ENCODE results near the gene GAPDHS.

Gene GAPDHS

DNA sequence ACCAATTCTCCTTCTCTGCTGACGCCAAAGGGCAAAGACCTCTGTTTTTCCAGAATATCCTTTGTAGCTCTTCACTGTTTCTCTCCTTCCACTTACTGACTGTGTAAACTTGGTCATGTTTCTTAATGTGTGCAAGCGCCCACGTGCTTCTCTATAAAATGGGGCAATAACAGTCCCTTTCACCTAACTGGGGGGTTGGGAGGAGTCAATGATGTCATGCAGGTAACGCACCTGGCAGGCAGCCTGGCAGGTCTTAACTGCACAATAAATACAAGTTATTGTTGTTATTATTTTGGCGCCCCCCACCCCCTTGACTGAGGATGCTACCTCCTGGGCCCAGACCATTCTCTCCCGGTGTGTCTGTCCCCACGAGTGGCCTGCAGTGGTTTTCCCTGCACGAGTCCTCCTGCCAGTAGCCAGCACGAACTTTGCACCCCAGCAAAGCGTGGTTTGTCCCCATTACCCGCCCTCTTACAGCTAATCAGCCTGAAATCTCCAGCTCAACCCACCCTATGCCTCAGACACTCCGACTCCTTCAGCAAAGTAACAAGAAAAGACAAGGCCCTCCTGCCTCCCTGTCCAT, 10.4 kb upstream of the GAPDHS start:
- Histone ChIP-seq H3K27ac (no peak overlapping the region), H3K36me3 (ENCODE audit: control insufficient read depth, insufficient read depth, low read length) (no peaks in the 10 kb centered on the region), H3K9me3 (ENCODE audit: control insufficient read depth, low read length) (no peaks in the 10 kb centered on the region), H3K9ac (no peak overlapping the region), H2AFZ (no peak overlapping the region), H3K4me3 (ENCODE audit: low read depth, low read length) (no peak overlapping the region), H3K4me1 (no peaks in the 10 kb centered on the region), H3K27me3 (ENCODE audit: control insufficient read depth, insufficient read depth, low read length) (no peaks in the 10 kb centered on the region), H3K79me2 (no peaks in the 10 kb centered on the region), H3K4me2 (ENCODE audit: low read length) (no peak overlapping the region)
- TF ChIP-seq, protein P1, sequence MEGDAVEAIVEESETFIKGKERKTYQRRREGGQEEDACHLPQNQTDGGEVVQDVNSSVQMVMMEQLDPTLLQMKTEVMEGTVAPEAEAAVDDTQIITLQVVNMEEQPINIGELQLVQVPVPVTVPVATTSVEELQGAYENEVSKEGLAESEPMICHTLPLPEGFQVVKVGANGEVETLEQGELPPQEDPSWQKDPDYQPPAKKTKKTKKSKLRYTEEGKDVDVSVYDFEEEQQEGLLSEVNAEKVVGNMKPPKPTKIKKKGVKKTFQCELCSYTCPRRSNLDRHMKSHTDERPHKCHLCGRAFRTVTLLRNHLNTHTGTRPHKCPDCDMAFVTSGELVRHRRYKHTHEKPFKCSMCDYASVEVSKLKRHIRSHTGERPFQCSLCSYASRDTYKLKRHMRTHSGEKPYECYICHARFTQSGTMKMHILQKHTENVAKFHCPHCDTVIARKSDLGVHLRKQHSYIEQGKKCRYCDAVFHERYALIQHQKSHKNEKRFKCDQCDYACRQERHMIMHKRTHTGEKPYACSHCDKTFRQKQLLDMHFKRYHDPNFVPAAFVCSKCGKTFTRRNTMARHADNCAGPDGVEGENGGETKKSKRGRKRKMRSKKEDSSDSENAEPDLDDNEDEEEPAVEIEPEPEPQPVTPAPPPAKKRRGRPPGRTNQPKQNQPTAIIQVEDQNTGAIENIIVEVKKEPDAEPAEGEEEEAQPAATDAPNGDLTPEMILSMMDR (IDR thresholded peaks at IDR 0.05): no peak

DNA sequence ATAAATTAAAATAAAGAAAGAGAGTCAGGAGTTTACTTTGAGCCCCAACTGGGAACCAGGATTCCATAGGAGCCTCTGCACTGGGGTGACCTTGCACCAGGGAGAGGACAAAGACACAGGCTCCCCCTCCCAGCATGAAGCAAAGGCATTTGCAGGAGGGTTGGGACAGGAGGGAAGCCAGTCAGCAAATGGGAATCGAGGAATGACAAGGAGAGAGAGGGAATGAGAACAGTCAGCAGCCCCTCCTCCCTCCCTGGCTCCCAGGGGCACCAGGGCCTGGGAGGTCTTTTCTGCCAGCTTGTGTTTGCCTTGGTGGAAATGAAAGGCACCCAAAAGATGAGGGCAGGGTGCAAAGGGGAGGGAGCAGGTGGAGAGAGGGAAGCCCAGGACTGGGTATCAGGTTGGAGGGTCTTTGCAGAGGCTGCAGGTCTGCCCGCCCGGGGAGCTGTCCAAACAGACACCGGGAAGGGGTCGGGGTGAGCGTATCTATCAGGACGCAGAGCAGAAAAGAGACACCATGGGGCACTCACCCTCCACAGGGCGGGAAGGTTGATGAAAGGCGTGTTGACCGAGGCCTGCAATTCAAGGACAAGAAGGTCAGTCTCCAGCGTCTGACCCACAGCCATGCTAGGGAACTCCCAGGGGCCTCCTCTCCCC, 8.9 kb upstream of the GAPDHS start:
- Histone ChIP-seq H3K79me2 (no peaks in the 10 kb centered on the region), H3K27me3 (ENCODE audit: control insufficient read depth, insufficient read depth, low read length) (no peaks in the 10 kb centered on the region), H3K9me3 (ENCODE audit: control insufficient read depth, low read length) (no peaks in the 10 kb centered on the region)

GRCh38 chr19:35525873-35526272, 7.4 kb upstream of the GAPDHS start:
- H3K9ac ChIP-seq: no peak overlapping the region
- no peaks in the 10 kb centered on the region for H3K9me3 ChIP-seq (ENCODE audit: control insufficient read depth, low read length)
- no peaks in the 10 kb centered on the region for H3K27me3 ChIP-seq (ENCODE audit: control insufficient read depth, insufficient read depth, low read length)
- H3K36me3 ChIP-seq (ENCODE audit: control insufficient read depth, insufficient read depth, low read length): no peaks in the 10 kb centered on the region
- no peak overlapping the region for H3K4me2 ChIP-seq (ENCODE audit: low read length)
- H3K4me3 ChIP-seq (ENCODE audit: low read depth, low read length): no peak overlapping the region
- no peak overlapping the region for H2AFZ ChIP-seq
- H3K79me2 ChIP-seq: no peaks in the 10 kb centered on the region
- no peaks in the 10 kb centered on the region for H3K4me1 ChIP-seq
- no peak overlapping the region for H3K27ac ChIP-seq
- TF ChIP-seq, protein P1 (IDR thresholded peaks at IDR 0.05): no peak

More for the DNA sequence above, 8.9 kb upstream of the GAPDHS start:
- Histone ChIP-seq H3K4me3 (ENCODE audit: low read depth, low read length) (no peak overlapping the region), H3K27ac (no peak overlapping the region), H3K9ac (no peak overlapping the region), H3K36me3 (ENCODE audit: control insufficient read depth, insufficient read depth, low read length) (no peaks in the 10 kb centered on the region), H3K4me2 (ENCODE audit: low read length) (no peak overlapping the region), H3K4me1 (no peaks in the 10 kb centered on the region), H2AFZ (no peak overlapping the region)
- TF ChIP-seq, protein P1 (IDR thresholded peaks at IDR 0.05): no peak

GRCh38 chr19:35528218-35529038, 4.8 kb upstream of the GAPDHS start, which contains the start of gene SBSN:
TSS of gene SBSN (minus strand) at chr19:35528311. CDS start at chr19:35528281, 30 bp downstream.
- no peak within 1 kb of the TSS for H3K4me2 ChIP-seq (ENCODE audit: low read length)
- no peaks in the 10 kb centered on the region for H3K79me2 ChIP-seq
- H3K4me3 ChIP-seq (ENCODE audit: low read depth, low read length): no peak within 1 kb of the TSS
- H3K9me3 ChIP-seq (ENCODE audit: control insufficient read depth, low read length): no peaks in the 10 kb centered on the region
- H3K4me1 ChIP-seq: no peaks in the 10 kb centered on the region
- no peaks in the 10 kb centered on the region for H3K36me3 ChIP-seq (ENCODE audit: control insufficient read depth, insufficient read depth, low read length)
- no peaks in the 10 kb centered on the region for H3K27me3 ChIP-seq (ENCODE audit: control insufficient read depth, insufficient read depth, low read length)
- TF ChIP-seq, protein P1 (IDR thresholded peaks at IDR 0.05): no peak
- H2AFZ ChIP-seq: no peak within 1 kb of the TSS
- no peak within 1 kb of the TSS for H3K9ac ChIP-seq
- no peak within 1 kb of the TSS for H3K27ac ChIP-seq
